ENCODE measurements around the gene TKTL2.

DNA sequence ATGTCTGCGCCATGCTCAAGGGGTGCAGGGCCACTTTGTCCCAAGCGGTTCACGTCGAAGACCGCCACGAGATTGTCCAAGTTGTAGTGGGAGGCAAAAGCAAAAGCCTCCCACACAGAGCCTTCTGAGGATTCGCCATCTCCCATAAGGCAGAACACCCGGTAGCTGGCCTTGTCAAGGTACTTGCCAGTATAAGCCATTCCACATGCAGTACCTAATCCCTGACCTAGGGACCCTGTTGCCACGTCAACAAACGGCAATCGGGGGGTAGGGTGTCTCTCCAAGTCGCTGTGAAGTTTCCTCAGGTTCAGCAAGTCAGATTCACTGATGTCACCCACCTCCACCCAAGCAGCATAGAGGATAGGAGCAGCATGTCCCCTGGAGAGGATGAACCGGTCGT is 424 bp downstream of the TKTL2 start:
- TF ChIP-seq EP300 (IDR thresholded peaks at IDR 0.05; ENCODE audit: low read depth) (no peak), POLR2A (IDR thresholded peaks at IDR 0.05) (no peak), CTCF (IDR thresholded peaks at IDR 0.05) (no peak)

Data from transverse colon (tissue), 3 donors.